Uterus (tissue), 4 donors: Measurements from ENCODE around the gene NAP1L4. TPM values are rescaled to one million over a fixed set of nuclear protein-coding genes. Genes with fewer than 3 reads are reported as not detected.

Source experiments
- DNase-seq, 2 donors: peaks; one replicate each; pipeline ENCODE4 v3.0.0-alpha.2; 2019 to 2020
- H3K27ac ChIP-seq, 2 donors: fragments of 200-600 bp; sonication (generic); 1 replicate in 1 of 2; 2 replicates in 1 of 2; pipeline ENCODE4 v1.5.1; 2016 to 2018
- H3K27me3 ChIP-seq, 2 donors: fragments of 200-600 bp; sonication (generic); one replicate each; pipeline ENCODE4 v1.5.1; 2018 to 2019; ENCODE audit warnings: control low read depth in 1 of 2
- H3K36me3 ChIP-seq, 2 donors: fragments of 200-600 bp; sonication (generic); one replicate each; pipeline ENCODE4 v1.5.1; 2019; ENCODE audit warnings: control low read depth in 1 of 2
- H3K4me1 ChIP-seq, 2 donors: fragments of 200-600 bp; sonication (generic); one replicate each; pipeline ENCODE4 v1.5.1; 2018 to 2019; ENCODE audit warnings: control low read depth in 1 of 2
- H3K4me3 ChIP-seq, 2 donors: fragments of 200-600 bp; sonication (generic); 1 replicate in 1 of 2; 2 replicates in 1 of 2; pipeline ENCODE4 v1.5.1; 2018 to 2019; ENCODE audit warnings: mild to moderate bottlenecking in 1 of 2
- H3K9me3 ChIP-seq, 2 donors: fragments of 200-600 bp; sonication (generic); one replicate each; pipeline ENCODE4 v1.5.1; 2019; ENCODE audit warnings: control low read depth in 1 of 2
- POLR2A ChIP-seq, 2 donors: fragments of 450-650 bp; IDR thresholded peaks; one replicate each; pipeline ENCODE4 v1.6.1; 2016; ENCODE audit warnings: antibody characterized with exemption in 2 of 2, mild to moderate bottlenecking in 1 of 2, moderate library complexity in 1 of 2
- intact Hi-C: fragments of 100-400 bp; cut with DNase I; formaldehyde crosslinking; loops from one replicate; pipeline ENCODE4 v1.15.1; 2023; ENCODE audit warnings: low total_unique reads
- total RNA-seq, 4 donors: library from RNA; depleted of rRNA in 3 of 4; stranded (reverse); fragments of >200 nt in 3 of 4; gene quantifications; one replicate each; pipeline versions ENCODE4 v1.1.0 to v1.2.4, GENCODE V29; 2014 to 2023
- TF ChIP-seq, protein P1 (sequence below), 4 experiments: fragments of 200-600 bp in 2 of 4; fragments of 450-650 bp in 2 of 4; sonication (generic) in 2 of 4; IDR thresholded peaks; one replicate each; pipeline ENCODE4 v1.5.1; 2016 to 2019; ENCODE audit warnings: antibody characterized with exemption in 4 of 4, mild to moderate bottlenecking in 2 of 4, moderate library complexity in 1 of 4
- donor health status: DM: yes; HTN: yes; CAD: no.

The NAP1L4 gene
- total RNA-seq, 4 donors from 2014 or later: 96.1 to 183 (median 129) TPM

- H3K27ac ChIP-seq: no peak overlapping the region
Measured at GRCh38 chr11:3022300-3022967, 30.3 kb upstream of the NAP1L4 start.

GRCh38 chr11:3021125-3021524, 29.0 kb upstream of the NAP1L4 start:
- H3K36me3 ChIP-seq: no peaks in the 10 kb centered on the region
- H3K27me3 ChIP-seq: no peaks in the 10 kb centered on the region
- H3K4me3 ChIP-seq: no peak overlapping the region
- DNase-seq: no peak
- no peak for TF ChIP-seq POLR2A (IDR thresholded peaks at IDR 0.05)
- TF ChIP-seq, protein P1, sequence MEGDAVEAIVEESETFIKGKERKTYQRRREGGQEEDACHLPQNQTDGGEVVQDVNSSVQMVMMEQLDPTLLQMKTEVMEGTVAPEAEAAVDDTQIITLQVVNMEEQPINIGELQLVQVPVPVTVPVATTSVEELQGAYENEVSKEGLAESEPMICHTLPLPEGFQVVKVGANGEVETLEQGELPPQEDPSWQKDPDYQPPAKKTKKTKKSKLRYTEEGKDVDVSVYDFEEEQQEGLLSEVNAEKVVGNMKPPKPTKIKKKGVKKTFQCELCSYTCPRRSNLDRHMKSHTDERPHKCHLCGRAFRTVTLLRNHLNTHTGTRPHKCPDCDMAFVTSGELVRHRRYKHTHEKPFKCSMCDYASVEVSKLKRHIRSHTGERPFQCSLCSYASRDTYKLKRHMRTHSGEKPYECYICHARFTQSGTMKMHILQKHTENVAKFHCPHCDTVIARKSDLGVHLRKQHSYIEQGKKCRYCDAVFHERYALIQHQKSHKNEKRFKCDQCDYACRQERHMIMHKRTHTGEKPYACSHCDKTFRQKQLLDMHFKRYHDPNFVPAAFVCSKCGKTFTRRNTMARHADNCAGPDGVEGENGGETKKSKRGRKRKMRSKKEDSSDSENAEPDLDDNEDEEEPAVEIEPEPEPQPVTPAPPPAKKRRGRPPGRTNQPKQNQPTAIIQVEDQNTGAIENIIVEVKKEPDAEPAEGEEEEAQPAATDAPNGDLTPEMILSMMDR (IDR thresholded peaks at IDR 0.05): peak in 2 of 4 experiments; percentile 8 to 33
- no peak overlapping the region for H3K27ac ChIP-seq
- intact Hi-C loops: no loop called here
- no peaks in the 10 kb centered on the region for H3K4me1 ChIP-seq
- H3K9me3 ChIP-seq: no peaks in the 10 kb centered on the region

More at GRCh38 chr11:3022300-3022967, 30.3 kb upstream of the NAP1L4 start:
- TF ChIP-seq POLR2A (IDR thresholded peaks at IDR 0.05): no peak
- TF ChIP-seq, protein P1 (IDR thresholded peaks at IDR 0.05): no peak
- intact Hi-C loops: no loop called here
- no peaks in the 10 kb centered on the region for H3K27me3 ChIP-seq
- H3K4me3 ChIP-seq: no peak overlapping the region
- H3K9me3 ChIP-seq: no peaks in the 10 kb centered on the region
- H3K4me1 ChIP-seq: no peaks in the 10 kb centered on the region
- DNase-seq: no peak
- no peaks in the 10 kb centered on the region for H3K36me3 ChIP-seq

DNA sequence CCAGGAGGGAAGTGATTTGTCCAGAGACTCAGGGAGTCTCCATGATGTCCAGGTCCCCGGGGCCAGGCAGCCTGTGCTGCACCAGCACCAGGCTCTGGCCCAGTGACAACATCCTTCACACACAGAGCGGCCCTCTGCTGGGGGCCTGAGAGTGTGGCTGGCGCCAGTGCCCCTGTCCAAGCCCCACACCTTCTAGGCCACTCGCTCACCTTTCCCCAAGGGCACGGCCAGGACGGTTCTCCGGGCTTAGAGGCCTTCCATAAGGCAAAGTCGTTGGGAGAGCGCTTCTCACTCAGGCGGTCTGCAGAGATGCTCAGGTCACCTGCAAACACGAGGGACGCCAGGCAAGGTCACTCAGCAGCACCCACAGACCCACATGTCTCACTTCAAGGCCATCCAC, 27.9 kb upstream of the NAP1L4 start:
- Histone ChIP-seq H3K27ac (no peak overlapping the region), H3K9me3 (no peaks in the 10 kb centered on the region), H3K4me1 (no peaks in the 10 kb centered on the region), H3K27me3 (no peaks in the 10 kb centered on the region), H3K36me3 (no peaks in the 10 kb centered on the region), H3K4me3 (no peak overlapping the region)
- TF ChIP-seq POLR2A (IDR thresholded peaks at IDR 0.05): no peak
- TF ChIP-seq, protein P1 (IDR thresholded peaks at IDR 0.05): no peak
- intact Hi-C loops: no loop called here
- DNase-seq: no peak

- TF ChIP-seq, protein P1 (IDR thresholded peaks at IDR 0.05): no peak
- TF ChIP-seq POLR2A (IDR thresholded peaks at IDR 0.05): no peak
- H3K27ac ChIP-seq: no peak overlapping the region
- H3K9me3 ChIP-seq: no peaks in the 10 kb centered on the region
- no peaks in the 10 kb centered on the region for H3K4me1 ChIP-seq
- H3K36me3 ChIP-seq: no peaks in the 10 kb centered on the region
- H3K27me3 ChIP-seq: no peaks in the 10 kb centered on the region
- DNase-seq: no peak
- intact Hi-C loops: no loop called here
- no peak overlapping the region for H3K4me3 ChIP-seq
Measured at GRCh38 chr11:3018596-3018995, 26.5 kb upstream of the NAP1L4 start.

DNA sequence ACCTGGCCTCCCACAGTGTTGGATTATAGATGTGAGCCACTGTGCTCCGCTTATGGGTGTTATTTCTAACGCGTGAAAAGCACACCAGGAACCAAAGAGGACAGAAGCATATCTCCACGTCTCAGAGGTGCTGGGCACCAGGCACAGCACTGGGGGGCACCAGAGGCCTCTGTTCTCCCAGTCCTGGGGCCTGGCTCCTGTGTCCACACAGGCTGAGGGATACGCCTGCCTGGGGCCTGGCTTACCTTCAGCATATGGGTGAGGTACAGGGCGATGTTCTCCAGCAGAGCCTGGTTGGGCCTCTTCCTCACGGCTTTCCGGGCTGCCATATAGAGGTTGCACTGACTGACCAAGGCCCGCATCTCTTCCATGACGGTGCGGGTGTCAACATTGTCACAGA, 24.7 kb upstream of the NAP1L4 start:
- DNase-seq: no peak
- no peaks in the 10 kb centered on the region for H3K36me3 ChIP-seq
- no peaks in the 10 kb centered on the region for H3K27me3 ChIP-seq
- H3K27ac ChIP-seq: no peak overlapping the region
- intact Hi-C loops: no loop called here
- no peaks in the 10 kb centered on the region for H3K4me1 ChIP-seq
- H3K9me3 ChIP-seq: no peaks in the 10 kb centered on the region
- no peak for TF ChIP-seq POLR2A (IDR thresholded peaks at IDR 0.05)
- TF ChIP-seq, protein P1 (IDR thresholded peaks at IDR 0.05): no peak
- H3K4me3 ChIP-seq: no peak overlapping the region
